Trophoblast cell (in vitro differentiated cells and primary cell): Measurements from ENCODE around the gene TNIK.

Experiments used
- DNase-seq, 2 donors: peaks; one replicate each; pipeline ENCODE4 v3.0.0-alpha.2; 2016
- H2AFZ ChIP-seq: 2 replicates; pipeline ENCODE4 v1.6.1; 2013; ENCODE audit warnings: low read length, moderate library complexity, mild to moderate bottlenecking; ENCODE audit not compliant: insufficient read depth, poor library complexity
- H2AK5ac ChIP-seq: 2 replicates; pipeline ENCODE4 v1.6.1; 2013; ENCODE audit warnings: mild to moderate bottlenecking, low read length
- H2BK120ac ChIP-seq: 2 replicates; pipeline ENCODE4 v1.6.1; 2013; ENCODE audit warnings: low read length, mild to moderate bottlenecking, moderate library complexity; ENCODE audit not compliant: insufficient read depth, poor library complexity
- H2BK12ac ChIP-seq: 2 replicates; pipeline ENCODE4 v1.6.1; 2013; ENCODE audit warnings: mild to moderate bottlenecking, low read length, moderate library complexity
- H2BK5ac ChIP-seq: 2 replicates; pipeline ENCODE4 v1.6.1; 2013; ENCODE audit warnings: low read length, low read depth, moderate library complexity, mild to moderate bottlenecking; ENCODE audit not compliant: poor library complexity
- H3K14ac ChIP-seq: 2 replicates; pipeline ENCODE4 v1.6.1; 2013; ENCODE audit warnings: mild to moderate bottlenecking, low read length
- H3K18ac ChIP-seq: 2 replicates; pipeline ENCODE4 v1.6.1; 2013; ENCODE audit warnings: mild to moderate bottlenecking, low read length
- H3K23ac ChIP-seq: 2 replicates; pipeline ENCODE4 v1.6.1; 2013; ENCODE audit warnings: low read length
- H3K27ac ChIP-seq: 2 replicates; pipeline ENCODE4 v1.5.1; 2013; ENCODE audit warnings: low read depth, mild to moderate bottlenecking, inconsistent platforms, low read length, moderate library complexity
- H3K27me3 ChIP-seq: 2 replicates; pipeline ENCODE4 v1.6.1; 2013; ENCODE audit warnings: inconsistent platforms, mild to moderate bottlenecking, low read length, moderate library complexity; ENCODE audit not compliant: insufficient read depth
- H3K36me3 ChIP-seq, 2 experiments: 1 replicate in 1 of 2; 2 replicates in 1 of 2; pipeline ENCODE4 v1.6.1; 2013; ENCODE audit warnings: low read length in 2 of 2, mild to moderate bottlenecking in 2 of 2, moderate library complexity in 1 of 2; ENCODE audit not compliant: insufficient read depth in 2 of 2, control insufficient read depth in 1 of 2
- H3K4ac ChIP-seq: 2 replicates; pipeline ENCODE4 v1.6.1; 2013; ENCODE audit warnings: low read depth, mild to moderate bottlenecking, low read length, moderate library complexity
- H3K4me1 ChIP-seq, 2 experiments: 1 replicate in 1 of 2; 2 replicates in 1 of 2; pipeline ENCODE4 v1.6.1; 2013; ENCODE audit warnings: low read length in 2 of 2, mild to moderate bottlenecking in 2 of 2, moderate library complexity in 1 of 2; ENCODE audit not compliant: insufficient read depth in 2 of 2, control insufficient read depth in 1 of 2
- H3K4me2 ChIP-seq: 2 replicates; pipeline ENCODE4 v1.6.1; 2013; ENCODE audit warnings: inconsistent platforms, mild to moderate bottlenecking, low read length, moderate library complexity
- H3K4me3 ChIP-seq: 2 replicates; pipeline ENCODE4 v1.5.1; 2013; ENCODE audit warnings: mild to moderate bottlenecking, low read depth, low read length, inconsistent platforms
- H3K79me1 ChIP-seq: one replicate; pipeline ENCODE4 v1.6.1; 2013; ENCODE audit warnings: low read length
- H3K79me2 ChIP-seq: 2 replicates; pipeline ENCODE4 v1.6.1; 2013; ENCODE audit warnings: low read length, mild to moderate bottlenecking; ENCODE audit not compliant: control insufficient read depth, insufficient read depth, poor library complexity
- H3K9ac ChIP-seq: 2 replicates; pipeline ENCODE4 v1.6.1; 2013; ENCODE audit warnings: mild to moderate bottlenecking, low read length
- H3K9me3 ChIP-seq: 2 replicates; pipeline ENCODE4 v1.6.1; 2013; ENCODE audit warnings: low read depth, mild to moderate bottlenecking, control low read depth, inconsistent platforms, low read length; ENCODE audit not compliant: insufficient read depth
- H4K12ac ChIP-seq: 2 replicates; pipeline ENCODE4 v1.6.1; 2013; ENCODE audit warnings: low read depth, mild to moderate bottlenecking, low read length, moderate library complexity
- H4K8ac ChIP-seq: 2 replicates; pipeline ENCODE4 v1.6.1; 2013; ENCODE audit warnings: low read depth, mild to moderate bottlenecking, low read length, moderate library complexity
- H4K91ac ChIP-seq: one replicate; pipeline ENCODE4 v1.6.1; 2013; ENCODE audit warnings: low read depth, mild to moderate bottlenecking, low read length, moderate library complexity
- WGBS: extraction: QIAGEN DNeasy Blood & Tissue Kit; methylation state at CpG from one replicate; pipeline ENCODE4 v1.1.7; 2013; ENCODE audit warnings: missing lambda C conversion rate; ENCODE audit not compliant: insufficient read length, insufficient coverage; ENCODE audit errors: extremely low coverage; 5-methylcytosine and 5-hydroxymethylcytosine counted together

Gene TNIK

GRCh38 chr3:171178714-171179113 is 281.5 kb downstream of the TNIK start:
- Histone ChIP-seq H3K4ac (no peak overlapping the region), H3K14ac (no peak overlapping the region), H4K91ac (no peak overlapping the region), H3K4me3 (no peak overlapping the region), H3K4me1 (no peaks in the 10 kb centered on the region), H2BK5ac (no peak overlapping the region), H3K27me3 (no peaks in the 10 kb centered on the region), H2AFZ (no peak overlapping the region), H3K36me3 (no peaks in the 10 kb centered on the region), H3K18ac (no peak overlapping the region), H3K9me3 (no peaks in the 10 kb centered on the region), H4K12ac (no peak overlapping the region), H3K9ac (no peak overlapping the region), H2BK120ac (no peak overlapping the region), H3K4me2 (no peak overlapping the region), H3K23ac (no peak overlapping the region), H2BK12ac (no peak overlapping the region), H2AK5ac (no peak overlapping the region), H3K79me1 (no peaks in the 10 kb centered on the region), H3K27ac (no peak overlapping the region), H4K8ac (no peak overlapping the region), H3K79me2 (no peaks in the 10 kb centered on the region)
- no peak for DNase-seq

- H3K4me3 ChIP-seq, result no peak overlapping the region
- no peak overlapping the region for H4K8ac ChIP-seq
- no peak overlapping the region for H3K14ac ChIP-seq
- no peak overlapping the region for H3K18ac ChIP-seq
- no peaks in the 10 kb centered on the region for H3K79me2 ChIP-seq
- no peak overlapping the region for H2AFZ ChIP-seq
- H2BK120ac ChIP-seq, result no peak overlapping the region
- no peak overlapping the region for H3K4me2 ChIP-seq
- DNase-seq, result no peak
- no peak overlapping the region for H2BK5ac ChIP-seq
- H4K91ac ChIP-seq, result no peak overlapping the region
- H3K27me3 ChIP-seq, result no peaks in the 10 kb centered on the region
- H4K12ac ChIP-seq, result no peak overlapping the region
- H3K4ac ChIP-seq, result no peak overlapping the region
- H2AK5ac ChIP-seq, result no peak overlapping the region
- H3K79me1 ChIP-seq, result no peaks in the 10 kb centered on the region
- H3K36me3 ChIP-seq, result no peaks in the 10 kb centered on the region
- H3K27ac ChIP-seq, result no peak overlapping the region
- no CpG with 5 or more reads among the region's 2 CpGs for WGBS
- no peak overlapping the region for H3K23ac ChIP-seq
- no peak overlapping the region for H2BK12ac ChIP-seq
- no peaks in the 10 kb centered on the region for H3K9me3 ChIP-seq
- H3K4me1 ChIP-seq, result no peaks in the 10 kb centered on the region
- no peak overlapping the region for H3K9ac ChIP-seq
These were observed 282.7 kb downstream of the TNIK start for GRCh38 chr3:171177553-171177952.

DNA sequence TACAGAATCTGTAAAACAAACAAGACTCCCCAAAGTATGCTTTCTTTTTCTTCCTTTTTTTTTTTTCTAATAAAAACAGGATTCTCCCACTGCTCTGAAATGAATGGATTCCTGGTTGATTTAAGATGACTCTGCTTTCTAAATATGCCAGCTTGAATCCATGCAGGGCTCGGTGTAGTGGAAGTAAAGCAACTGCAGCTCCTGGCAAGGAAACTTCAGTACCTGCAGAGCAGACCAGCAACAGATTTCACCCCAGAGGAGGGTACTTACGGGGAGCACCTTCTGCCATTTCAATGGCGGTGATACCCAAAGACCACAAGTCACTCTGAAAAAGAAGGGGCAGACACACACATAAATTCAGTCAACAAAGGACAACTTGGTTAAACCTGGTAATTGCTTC is 283.1 kb downstream of the TNIK start:
- no peak overlapping the region for H3K4ac ChIP-seq
- H3K4me1 ChIP-seq, result no peaks in the 10 kb centered on the region
- H4K8ac ChIP-seq, result no peak overlapping the region
- no CpG with 5 or more reads among the region's 3 CpGs for WGBS
- no peak overlapping the region for H2BK12ac ChIP-seq
- H3K36me3 ChIP-seq, result no peaks in the 10 kb centered on the region
- no peak overlapping the region for H2BK120ac ChIP-seq
- H3K79me1 ChIP-seq, result no peaks in the 10 kb centered on the region
- no peak overlapping the region for H2BK5ac ChIP-seq
- no peaks in the 10 kb centered on the region for H3K27me3 ChIP-seq
- H3K4me3 ChIP-seq, result no peak overlapping the region
- no peak overlapping the region for H3K4me2 ChIP-seq
- H3K9ac ChIP-seq, result no peak overlapping the region
- no peak overlapping the region for H3K23ac ChIP-seq
- H3K9me3 ChIP-seq, result no peaks in the 10 kb centered on the region
- H2AK5ac ChIP-seq, result no peak overlapping the region
- no peak overlapping the region for H4K12ac ChIP-seq
- H3K18ac ChIP-seq, result no peak overlapping the region
- DNase-seq, result no peak
- no peak overlapping the region for H3K14ac ChIP-seq
- no peak overlapping the region for H3K27ac ChIP-seq
- no peaks in the 10 kb centered on the region for H3K79me2 ChIP-seq
- no peak overlapping the region for H2AFZ ChIP-seq
- no peak overlapping the region for H4K91ac ChIP-seq

DNA sequence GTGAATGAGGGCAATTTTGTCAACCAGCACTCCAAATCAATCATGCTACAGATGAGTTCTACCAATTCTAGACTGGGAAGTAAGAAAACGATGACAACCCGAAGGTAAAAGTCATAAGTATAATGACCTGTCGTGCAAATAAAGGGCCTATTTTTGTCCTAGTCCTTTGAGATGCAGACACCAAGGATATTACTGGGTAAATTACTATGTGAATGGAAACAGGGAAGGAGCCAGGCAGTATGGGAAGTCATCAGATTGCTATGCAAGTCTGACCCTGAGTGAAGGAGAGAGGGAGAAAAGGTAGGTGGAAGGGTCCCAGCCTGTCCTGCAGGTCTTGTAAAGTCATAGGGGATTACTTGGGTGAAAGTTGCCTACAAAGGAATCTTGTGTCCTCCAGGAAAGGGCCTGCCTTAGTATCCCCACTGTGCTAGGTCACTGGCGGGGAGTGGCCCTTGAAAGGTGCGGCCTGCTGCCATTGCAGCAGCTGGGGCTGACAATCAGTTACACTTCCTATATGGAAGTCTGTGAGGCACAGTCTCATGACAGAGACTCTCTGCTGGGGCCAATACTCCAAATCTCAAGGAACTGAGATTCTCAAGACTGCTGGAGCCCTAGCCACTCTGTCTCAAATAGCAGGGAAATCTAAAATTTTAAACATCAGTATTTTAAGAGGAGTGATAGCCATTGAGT is 283.8 kb downstream of the TNIK start:
- Histone ChIP-seq H3K14ac (no peak overlapping the region), H2AK5ac (no peak overlapping the region), H4K12ac (no peak overlapping the region), H3K79me1 (no peaks in the 10 kb centered on the region), H2AFZ (no peak overlapping the region), H3K27ac (no peak overlapping the region), H3K23ac (peak overlapping the region; percentile 51), H4K91ac (no peak overlapping the region), H3K4me3 (no peak overlapping the region), H3K36me3 (no peaks in the 10 kb centered on the region), H3K4me1 (no peaks in the 10 kb centered on the region), H2BK12ac (no peak overlapping the region), H2BK120ac (no peak overlapping the region), H3K9me3 (no peaks in the 10 kb centered on the region), H3K27me3 (no peaks in the 10 kb centered on the region), H3K79me2 (no peaks in the 10 kb centered on the region), H3K4me2 (no peak overlapping the region), H3K18ac (no peak overlapping the region), H3K9ac (peak overlapping the region; percentile 59), H2BK5ac (no peak overlapping the region), H4K8ac (no peak overlapping the region), H3K4ac (no peak overlapping the region)
- no peak for DNase-seq
- WGBS, result no CpG with 5 or more reads among the region's 5 CpGs
